Small intestine (tissue), 7 donors: Measurements from ENCODE around the gene NXF1. TPM values are rescaled to one million over a fixed set of nuclear protein-coding genes. Genes with fewer than 3 reads are reported as not detected.

Source experiments
- DNase-seq, 2 donors: peaks; one replicate each; pipeline versions ENCODE4 v3.0.0 to v3.0.0-alpha.2; 2013
- FAIRE-seq: peaks from 2 replicates; lab custom pipeline; 2012; peaks lifted over from hg19 to GRCh38; lab: Jason Lieb, UNC
- H3K27ac ChIP-seq, 3 donors: one replicate each; pipeline ENCODE4 v1.5.1; 2013; ENCODE audit warnings: low read length in 2 of 3, mild to moderate bottlenecking in 2 of 3, control low read depth in 1 of 3, inconsistent platforms in 1 of 3, low read depth in 1 of 3, moderate library complexity in 1 of 3
- H3K27me3 ChIP-seq, 3 donors: one replicate each; pipeline ENCODE4 v1.6.1; 2013; ENCODE audit warnings: low read length in 3 of 3, inconsistent platforms in 1 of 3; ENCODE audit not compliant: control insufficient read depth in 3 of 3, insufficient read depth in 3 of 3
- H3K36me3 ChIP-seq, 3 donors: one replicate each; pipeline ENCODE4 v1.6.1; 2013; ENCODE audit warnings: low read length in 3 of 3, inconsistent platforms in 1 of 3, low read depth in 1 of 3, mild to moderate bottlenecking in 1 of 3, moderate library complexity in 1 of 3; ENCODE audit not compliant: control insufficient read depth in 3 of 3, insufficient read depth in 2 of 3
- H3K4me1 ChIP-seq, 3 donors: one replicate each; pipeline ENCODE4 v1.6.1; 2013; ENCODE audit warnings: low read length in 2 of 3, inconsistent platforms in 1 of 3, low read depth in 1 of 3, mild to moderate bottlenecking in 1 of 3, moderate library complexity in 1 of 3; ENCODE audit not compliant: control insufficient read depth in 3 of 3, insufficient read depth in 2 of 3
- H3K4me3 ChIP-seq, 3 donors: one replicate each; pipeline ENCODE4 v1.5.1; 2013; ENCODE audit warnings: low read length in 3 of 3, control low read depth in 1 of 3, inconsistent platforms in 1 of 3, low read depth in 1 of 3, mild to moderate bottlenecking in 1 of 3, moderate library complexity in 1 of 3
- H3K9me3 ChIP-seq, 2 donors: one replicate each; pipeline ENCODE4 v1.6.1; 2013; ENCODE audit warnings: low read depth in 1 of 2, low read length in 1 of 2; ENCODE audit not compliant: control insufficient read depth in 2 of 2, insufficient read depth in 1 of 2
- WGBS, 3 donors: extraction: QIAGEN DNeasy Blood & Tissue Kit; methylation state at CpG; one replicate each; pipeline ENCODE4 v1.1.7; 2013; 5-methylcytosine and 5-hydroxymethylcytosine counted together
- polyA plus RNA-seq, 4 donors: library from polyadenylated mRNA; stranded (reverse) in 3 of 4; unstranded in 1 of 4; fragments of 200-250 nt in 3 of 4; fragments of 120-200 nt in 1 of 4; gene quantifications; one replicate each; pipeline versions ENCODE4 v1.2.1 to v1.2.3, GENCODE V29; 2013
- donor health status: healthy with polysubstance abuse.
- donor health status: control.
- donor health status: control.
- donor health status: Bipolar disorder and iron deficiency.
- donor health status: healthy.

NXF1 gene
- polyA plus RNA-seq, 4 donors = 48.2 to 188 (median 105) TPM

GRCh38 chr11:62747475-62748160 lies 57.6 kb downstream of the NXF1 start:
- Histone ChIP-seq H3K9me3 (no peaks in the 10 kb centered on the region), H3K36me3 (peaks cover 2 to 23% (median 3%) of the 10 kb centered on the region in 3 donors), H3K4me1 (peaks cover 0 to under 1% (median 0%) of the 10 kb centered on the region in 3 donors), H3K27me3 (no peaks in the 10 kb centered on the region), H3K4me3 (no peak overlapping the region), H3K27ac (no peak overlapping the region)
- DNase-seq (no peak), FAIRE-seq (no peak)
- WGBS, 3 donors = 76 to 84% (median 81%) methylated on average over 9 of the region's 9 CpGs

Other genes with a start within 250 kb of the NXF1 start
- gene EEF1G, start 231.5 kb downstream of the NXF1 start, polyA plus RNA-seq = 1,000 to 10,000 TPM; 1,124 to 2,500 (median 2,087) TPM
- gene TUT1, start 213.9 kb downstream of the NXF1 start, polyA plus RNA-seq = 10 to 100 TPM in 3 of 4 donors, 1 to 10 TPM in 1; 7.8 to 20.1 (median 16.6) TPM
- gene MTA2, start 203.6 kb downstream of the NXF1 start, polyA plus RNA-seq = 10 to 100 TPM; 40.5 to 64.7 (median 43.0) TPM
- gene EML3, start 192.7 kb downstream of the NXF1 start, polyA plus RNA-seq = 10 to 100 TPM; 21.2 to 46.2 (median 35.5) TPM
- 1 to 10 TPM in 3 of 4 donors, under 1 TPM in 1; 0.54 to 8.4 (median 3.6) TPM for gene ROM1, start 192.2 kb downstream of the NXF1 start, polyA plus RNA-seq
- 10 to 100 TPM; 16.3 to 39.3 (median 30.1) TPM for gene B3GAT3, start 183.5 kb downstream of the NXF1 start, polyA plus RNA-seq
- gene GANAB, start 158.8 kb downstream of the NXF1 start, polyA plus RNA-seq = 100 to 1,000 TPM in 2 of 4 donors, 10 to 100 TPM in 2; 38.6 to 310 (median 103) TPM
- gene INTS5, start 152.1 kb downstream of the NXF1 start, polyA plus RNA-seq = 10 to 100 TPM in 2 of 4 donors, 1 to 10 TPM in 2; 7.3 to 17.0 (median 10.1) TPM
- 100 to 1,000 TPM in 3 of 4 donors, 10 to 100 TPM in 1; 56.7 to 156 (median 135) TPM for gene C11orf98, start 140.2 kb downstream of the NXF1 start, polyA plus RNA-seq
- 10 to 100 TPM in 2 of 4 donors, 1 to 10 TPM in 2; 7.0 to 18.6 (median 12.1) TPM for gene CSKMT, start 140.1 kb downstream of the NXF1 start, polyA plus RNA-seq
- gene UQCC3, start 133.8 kb downstream of the NXF1 start, polyA plus RNA-seq = 10 to 100 TPM; 11.4 to 34.9 (median 23.4) TPM
- gene LBHD1, start 133.2 kb downstream of the NXF1 start, polyA plus RNA-seq = 1 to 10 TPM; 2.2 to 7.3 (median 6.3) TPM
- 100 to 1,000 TPM; 142 to 224 (median 161) TPM for gene UBXN1, start 126.4 kb downstream of the NXF1 start, polyA plus RNA-seq
- gene LRRN4CL, start 115.9 kb downstream of the NXF1 start, polyA plus RNA-seq = 1 to 10 TPM in 1 of 4 donors, under 1 TPM in 2, not detected in 1; 0.27 to 5.5 (median 0.55) TPM
- 10 to 100 TPM; 31.2 to 69.7 (median 50.4) TPM for gene BSCL2, start 98.0 kb downstream of the NXF1 start, polyA plus RNA-seq
- 1 to 10 TPM in 1 of 4 donors, under 1 TPM in 1, not detected in 2; 0.75 to 9.0 TPM for gene GNG3, start 97.8 kb downstream of the NXF1 start, polyA plus RNA-seq
- gene HNRNPUL2, start 78.0 kb downstream of the NXF1 start, polyA plus RNA-seq = 10 to 100 TPM; 38.6 to 67.9 (median 44.1) TPM
- gene TTC9C, start 77.0 kb downstream of the NXF1 start, polyA plus RNA-seq = 10 to 100 TPM; 13.5 to 36.9 (median 31.4) TPM
- 1 to 10 TPM in 3 of 4 donors, under 1 TPM in 1; 0.27 to 7.3 (median 4.5) TPM for gene ZBTB3, start 51.3 kb downstream of the NXF1 start, polyA plus RNA-seq
- 100 to 1,000 TPM in 1 of 4 donors, 10 to 100 TPM in 3; 67.5 to 130 (median 85.6) TPM for gene POLR2G, start 43.9 kb downstream of the NXF1 start, polyA plus RNA-seq
- 10 to 100 TPM; 13.5 to 28.5 (median 16.7) TPM for gene TAF6L, start 34.0 kb downstream of the NXF1 start, polyA plus RNA-seq
- gene TMEM179B, start 18.0 kb downstream of the NXF1 start, polyA plus RNA-seq = 10 to 100 TPM; 46.7 to 79.3 (median 59.2) TPM
- gene TMEM223, start 13.4 kb downstream of the NXF1 start, polyA plus RNA-seq = 10 to 100 TPM; 15.7 to 31.6 (median 17.5) TPM
- 10 to 100 TPM; 22.6 to 43.4 (median 31.7) TPM for gene STX5, start 26.6 kb upstream of the NXF1 start, polyA plus RNA-seq
- under 1 TPM in 1 of 4 donors, not detected in 3; 0.83 TPM for gene TEX54, start 27.4 kb upstream of the NXF1 start, polyA plus RNA-seq
- 10 to 100 TPM; 30.3 to 47.5 (median 35.6) TPM for gene WDR74, start 34.1 kb upstream of the NXF1 start, polyA plus RNA-seq
- gene SLC3A2, start 75.5 kb upstream of the NXF1 start, polyA plus RNA-seq = 100 to 1,000 TPM; 124 to 200 (median 175) TPM
- 1 to 10 TPM in 1 of 4 donors, under 1 TPM in 1, not detected in 2; 0.65 to 1.1 TPM for gene CHRM1, start 115.9 kb upstream of the NXF1 start, polyA plus RNA-seq
- gene SLC22A6, start 179.5 kb upstream of the NXF1 start, polyA plus RNA-seq = not detected
- under 1 TPM in 1 of 4 donors, not detected in 3; 0.09 TPM for gene SLC22A8, start 210.4 kb upstream of the NXF1 start, polyA plus RNA-seq